DND-41 (cell line): ENCODE results near the gene GGN.

Experiments
- EZH2 ChIP-seq: IDR thresholded peaks from 3 replicates; pipeline ENCODE4 v1.6.1; 2012; ENCODE audit warnings: borderline replicate concordance, low read depth, mild to moderate bottlenecking, moderate library complexity, low read length, inconsistent platforms; ENCODE audit not compliant: severe bottlenecking
- TF ChIP-seq, protein P1 (sequence below): IDR thresholded peaks from 2 replicates; pipeline ENCODE4 v1.5.1; 2012; ENCODE audit warnings: borderline replicate concordance, low read length, moderate library complexity, mild to moderate bottlenecking; ENCODE audit not compliant: poor library complexity, severe bottlenecking; ENCODE audit errors: extremely low read depth

DNA sequence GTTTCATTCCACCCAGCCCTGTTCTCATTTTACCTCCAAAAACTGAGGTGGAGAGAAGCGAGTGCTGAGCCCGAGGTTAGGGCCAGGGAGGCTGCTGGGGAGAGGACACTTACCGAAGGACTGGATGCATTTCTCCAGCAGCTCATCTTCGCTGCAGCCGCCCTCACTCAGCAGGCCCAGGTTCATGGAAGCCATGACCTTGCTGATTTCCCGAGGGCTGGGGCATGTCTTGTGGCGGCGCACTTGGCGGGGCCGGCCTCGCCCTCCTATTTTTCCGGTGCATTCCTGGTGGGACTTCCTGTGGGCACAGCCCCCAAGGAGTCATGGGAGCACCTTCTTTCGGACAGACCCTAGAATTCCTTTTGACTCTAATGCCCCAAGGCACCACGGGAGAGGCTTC is 34.0 kb upstream of the GGN start:
- TF ChIP-seq, protein P1, sequence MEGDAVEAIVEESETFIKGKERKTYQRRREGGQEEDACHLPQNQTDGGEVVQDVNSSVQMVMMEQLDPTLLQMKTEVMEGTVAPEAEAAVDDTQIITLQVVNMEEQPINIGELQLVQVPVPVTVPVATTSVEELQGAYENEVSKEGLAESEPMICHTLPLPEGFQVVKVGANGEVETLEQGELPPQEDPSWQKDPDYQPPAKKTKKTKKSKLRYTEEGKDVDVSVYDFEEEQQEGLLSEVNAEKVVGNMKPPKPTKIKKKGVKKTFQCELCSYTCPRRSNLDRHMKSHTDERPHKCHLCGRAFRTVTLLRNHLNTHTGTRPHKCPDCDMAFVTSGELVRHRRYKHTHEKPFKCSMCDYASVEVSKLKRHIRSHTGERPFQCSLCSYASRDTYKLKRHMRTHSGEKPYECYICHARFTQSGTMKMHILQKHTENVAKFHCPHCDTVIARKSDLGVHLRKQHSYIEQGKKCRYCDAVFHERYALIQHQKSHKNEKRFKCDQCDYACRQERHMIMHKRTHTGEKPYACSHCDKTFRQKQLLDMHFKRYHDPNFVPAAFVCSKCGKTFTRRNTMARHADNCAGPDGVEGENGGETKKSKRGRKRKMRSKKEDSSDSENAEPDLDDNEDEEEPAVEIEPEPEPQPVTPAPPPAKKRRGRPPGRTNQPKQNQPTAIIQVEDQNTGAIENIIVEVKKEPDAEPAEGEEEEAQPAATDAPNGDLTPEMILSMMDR: no peak
- no peak for TF ChIP-seq EZH2
